ENCODE measurements around the gene KCNK4.
A peak's percentile ranks its signal among the peaks of the same experiment; 100 is the strongest.

The KCNK4 gene

DNA sequence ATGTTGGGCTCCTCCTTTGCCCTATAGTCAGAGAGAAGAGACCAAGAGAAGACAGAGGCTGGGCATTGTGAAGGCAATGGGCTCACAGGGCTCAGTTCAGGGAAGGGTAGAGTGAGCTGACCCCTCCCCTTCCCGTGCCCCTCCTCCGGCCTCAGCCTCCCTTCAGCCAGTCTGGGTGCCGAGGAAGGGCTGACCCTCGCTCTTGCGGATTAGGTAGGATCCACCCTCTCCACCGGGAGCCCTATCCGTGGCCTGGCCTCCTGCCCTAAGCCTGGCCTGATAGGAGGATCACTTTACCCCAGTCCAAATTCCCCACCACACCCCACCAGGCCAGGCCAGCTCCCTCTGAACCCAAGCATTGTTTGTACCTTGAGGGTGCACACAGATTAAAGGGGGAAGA is 42.5 kb upstream of the KCNK4 start:
- H3K36me3 ChIP-seq (ENCODE audit: control insufficient read depth, low read depth, low read length) = peaks cover 8% of the 10 kb centered on the region
- no peaks in the 10 kb centered on the region for H3K27me3 ChIP-seq (ENCODE audit: control insufficient read depth, insufficient read depth, low read length)
- H3K4me3 ChIP-seq (ENCODE audit: low read length) = peak overlapping the region; percentile 94
- H3K9ac ChIP-seq (ENCODE audit: low read length) = no peak overlapping the region
- H3K9me3 ChIP-seq (ENCODE audit: control insufficient read depth, low read depth, low read length) = no peaks in the 10 kb centered on the region
- peaks cover 36% of the 10 kb centered on the region for H3K4me1 ChIP-seq (ENCODE audit: control insufficient read depth, low read depth, low read length)
- peak overlapping the region; percentile 82 for H3K27ac ChIP-seq (ENCODE audit: low read length)

DNA sequence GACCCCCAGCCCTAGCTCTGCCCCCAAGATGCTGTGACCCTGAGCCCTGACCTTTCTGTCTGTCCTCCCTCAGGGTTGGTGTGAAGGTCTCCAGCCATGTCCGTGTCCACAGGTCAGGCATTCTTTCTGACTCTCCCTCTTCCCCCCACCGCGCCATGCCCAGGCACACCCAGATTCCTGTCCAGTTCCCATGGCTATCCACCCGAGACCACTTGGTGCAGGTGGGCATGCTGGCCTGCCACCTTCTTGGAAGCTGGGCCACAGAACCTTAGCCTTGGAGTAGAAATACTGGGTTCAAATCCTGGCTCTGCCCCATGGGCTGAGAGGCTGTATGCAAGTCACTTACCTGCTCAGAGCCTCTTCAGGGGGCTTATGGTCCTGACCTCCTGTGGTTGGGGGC is 42.1 kb upstream of the KCNK4 start:
- H3K9me3 ChIP-seq (ENCODE audit: control insufficient read depth, low read depth, low read length) = no peaks in the 10 kb centered on the region
- H3K36me3 ChIP-seq (ENCODE audit: control insufficient read depth, low read depth, low read length) = peaks cover 4% of the 10 kb centered on the region
- peak overlapping the region; percentile 82 for H3K27ac ChIP-seq (ENCODE audit: low read length)
- H3K4me1 ChIP-seq (ENCODE audit: control insufficient read depth, low read depth, low read length) = peaks cover 36% of the 10 kb centered on the region
- no peaks in the 10 kb centered on the region for H3K27me3 ChIP-seq (ENCODE audit: control insufficient read depth, insufficient read depth, low read length)
- H3K4me3 ChIP-seq (ENCODE audit: low read length) = peak overlapping the region; percentile 94
- peak overlapping the region; percentile 25 for H3K9ac ChIP-seq (ENCODE audit: low read length)

DNA sequence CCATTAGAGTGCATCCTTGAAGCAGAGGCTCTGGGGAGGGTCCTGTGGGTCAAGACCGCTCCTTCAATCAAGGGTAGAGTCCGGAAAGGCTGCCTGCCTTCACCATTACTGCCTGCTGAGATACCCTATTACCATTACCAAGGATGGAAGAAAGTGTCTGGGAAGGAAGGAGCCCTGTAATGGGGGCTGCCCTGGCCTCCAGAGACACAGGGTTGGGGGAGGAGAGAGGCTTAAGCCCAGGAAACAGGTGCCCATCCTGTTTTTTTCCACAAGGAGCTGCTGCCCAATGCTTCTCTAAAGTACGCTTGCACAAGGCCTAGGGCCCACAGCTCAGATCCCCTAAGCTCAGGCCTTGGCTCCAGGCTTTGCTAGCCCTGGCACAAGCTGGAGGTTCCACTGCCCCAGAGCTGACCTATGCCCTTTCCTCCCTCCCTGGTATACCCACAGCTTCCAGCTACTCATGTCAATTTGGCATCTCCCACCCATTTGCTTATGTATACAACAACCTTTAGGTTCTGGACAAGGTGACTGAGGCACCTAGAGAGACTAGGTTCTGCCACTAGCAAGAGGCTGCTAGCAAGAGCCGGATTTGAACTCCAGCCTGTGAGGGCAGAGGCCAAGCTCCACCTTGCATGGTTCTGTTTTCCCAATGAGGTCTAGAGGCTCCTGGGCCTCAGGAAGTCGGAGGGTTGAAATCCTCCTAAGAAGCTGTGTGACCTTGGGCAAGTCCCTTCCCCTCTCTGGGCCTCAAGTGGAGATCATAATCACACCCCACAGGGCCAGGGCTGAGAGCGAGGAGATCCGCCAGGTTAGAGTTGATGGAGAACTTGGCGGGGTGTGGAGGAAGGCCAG is 41.3 kb upstream of the KCNK4 start:
- H3K9ac ChIP-seq (ENCODE audit: low read length) = peak overlapping the region; percentile 50
- peak overlapping the region; percentile 94 for H3K4me3 ChIP-seq (ENCODE audit: low read length)
- H3K9me3 ChIP-seq (ENCODE audit: control insufficient read depth, low read depth, low read length) = no peaks in the 10 kb centered on the region
- H3K27ac ChIP-seq (ENCODE audit: low read length) = peak overlapping the region; percentile 82
- H3K36me3 ChIP-seq (ENCODE audit: control insufficient read depth, low read depth, low read length) = peaks cover 3% of the 10 kb centered on the region
- H3K27me3 ChIP-seq (ENCODE audit: control insufficient read depth, insufficient read depth, low read length) = no peaks in the 10 kb centered on the region
- peaks cover 36% of the 10 kb centered on the region for H3K4me1 ChIP-seq (ENCODE audit: control insufficient read depth, low read depth, low read length)

DNA sequence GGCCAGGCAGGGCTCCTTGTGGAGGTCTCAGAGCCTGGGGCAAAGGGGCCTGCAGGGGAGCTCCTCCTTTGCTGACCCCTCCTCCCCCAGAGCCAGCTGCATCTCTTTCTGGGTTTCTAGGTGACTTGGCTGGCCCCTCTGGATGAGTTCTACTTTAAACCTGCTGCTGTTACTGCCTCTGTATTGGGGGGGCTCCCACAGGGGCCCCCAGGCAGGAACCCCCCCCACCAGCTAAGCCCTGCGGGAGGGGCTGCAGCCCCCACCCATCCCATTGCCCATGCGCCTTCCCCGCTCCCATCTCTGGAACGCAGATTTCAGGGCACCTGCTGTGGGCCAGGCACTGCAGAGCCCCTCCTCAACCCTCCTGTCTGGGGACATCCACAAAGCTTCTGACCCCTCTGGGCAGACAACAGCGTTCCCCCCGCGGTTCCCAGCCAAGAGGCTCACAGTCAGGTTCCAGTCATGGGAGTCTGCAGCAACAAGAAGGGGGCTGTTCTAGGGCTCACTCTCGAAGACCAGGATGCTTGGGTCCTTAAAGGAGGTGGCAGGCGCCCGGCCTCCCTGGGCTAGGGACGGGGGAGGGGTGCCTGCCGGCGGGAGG is 40.6 kb upstream of the KCNK4 start:
- H3K4me3 ChIP-seq (ENCODE audit: low read length) = peak overlapping the region; percentile 94
- H3K9me3 ChIP-seq (ENCODE audit: control insufficient read depth, low read depth, low read length) = no peaks in the 10 kb centered on the region
- H3K36me3 ChIP-seq (ENCODE audit: control insufficient read depth, low read depth, low read length) = peaks cover 10% of the 10 kb centered on the region
- peak overlapping the region; percentile 50 for H3K9ac ChIP-seq (ENCODE audit: low read length)
- no peaks in the 10 kb centered on the region for H3K27me3 ChIP-seq (ENCODE audit: control insufficient read depth, insufficient read depth, low read length)
- peak overlapping the region; percentile 16 for H3K27ac ChIP-seq (ENCODE audit: low read length)
- peaks cover 36% of the 10 kb centered on the region for H3K4me1 ChIP-seq (ENCODE audit: control insufficient read depth, low read depth, low read length)

DNA sequence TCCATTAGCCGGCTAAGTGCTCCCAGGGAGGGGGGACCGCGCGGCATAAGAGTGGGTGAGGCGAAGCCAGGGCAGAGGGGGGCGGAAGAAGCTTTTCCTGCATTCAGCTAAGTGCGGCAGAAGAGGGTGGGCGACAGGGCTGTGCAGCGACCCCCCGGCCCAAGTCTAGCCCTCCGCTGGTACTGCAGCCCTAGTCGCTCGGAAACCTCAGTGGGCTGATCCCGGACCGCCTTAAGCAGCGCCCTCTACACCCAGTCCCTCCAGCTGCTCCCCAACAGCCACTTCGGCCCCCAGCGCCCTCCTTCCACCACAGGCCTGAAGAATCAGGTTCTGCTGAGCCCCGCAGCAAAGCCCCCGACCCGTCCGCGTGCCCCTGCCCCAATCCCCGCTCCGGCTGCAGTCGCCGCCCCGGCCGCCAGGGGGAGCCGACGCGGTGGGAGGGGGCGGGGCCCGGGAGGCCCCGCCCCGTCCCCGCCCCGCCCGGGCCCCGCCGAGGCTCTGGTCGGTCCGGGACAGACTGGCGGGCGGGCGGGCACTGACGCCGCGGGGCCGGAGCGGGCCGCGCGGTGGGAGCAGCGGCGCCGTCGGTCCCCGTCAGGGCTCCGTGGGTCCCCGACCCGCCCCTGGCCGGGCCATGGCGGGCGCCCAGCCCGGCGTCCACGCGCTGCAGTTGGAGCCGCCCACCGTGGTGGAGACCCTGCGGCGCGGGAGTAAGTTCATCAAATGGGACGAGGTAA is 39.9 kb upstream of the KCNK4 start, which contains the start of gene PLCB3:
TSS of gene PLCB3 (plus strand) at position 515 of the 737 bp plus-strand sequence. CDS start at position 635, 120 bp downstream.
- H3K4me3 ChIP-seq (ENCODE audit: low read length) = peak within 1 kb of the TSS; percentile 94
- peaks cover 36% of the 10 kb centered on the region for H3K4me1 ChIP-seq (ENCODE audit: control insufficient read depth, low read depth, low read length)
- peak within 1 kb of the TSS; percentile 68 for H3K9ac ChIP-seq (ENCODE audit: low read length)
- peak within 1 kb of the TSS; percentile 16 for H3K27ac ChIP-seq (ENCODE audit: low read length)
- H3K9me3 ChIP-seq (ENCODE audit: control insufficient read depth, low read depth, low read length) = no peaks in the 10 kb centered on the region
- peaks cover 17% of the 10 kb centered on the region for H3K36me3 ChIP-seq (ENCODE audit: control insufficient read depth, low read depth, low read length)
- no peaks in the 10 kb centered on the region for H3K27me3 ChIP-seq (ENCODE audit: control insufficient read depth, insufficient read depth, low read length)

DNA sequence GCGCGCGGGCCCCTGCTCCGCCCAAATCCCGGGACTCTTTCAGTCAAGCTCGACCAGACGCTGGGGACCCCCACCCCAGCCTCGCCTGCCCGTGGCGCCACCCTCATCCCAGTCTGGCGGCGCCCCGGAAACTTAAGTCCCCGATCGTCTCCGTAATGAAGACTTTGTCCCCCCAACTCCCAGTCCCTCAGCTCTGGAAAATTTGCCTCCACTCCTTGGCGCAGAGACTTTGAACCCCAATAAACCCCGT is 39.4 kb upstream of the KCNK4 start:
- peak overlapping the region; percentile 82 for H3K4me3 ChIP-seq (ENCODE audit: low read length)
- no peaks in the 10 kb centered on the region for H3K9me3 ChIP-seq (ENCODE audit: control insufficient read depth, low read depth, low read length)
- H3K36me3 ChIP-seq (ENCODE audit: control insufficient read depth, low read depth, low read length) = peaks cover 22% of the 10 kb centered on the region
- H3K9ac ChIP-seq (ENCODE audit: low read length) = peak overlapping the region; percentile 68
- no peak overlapping the region for H3K27ac ChIP-seq (ENCODE audit: low read length)
- peaks cover 36% of the 10 kb centered on the region for H3K4me1 ChIP-seq (ENCODE audit: control insufficient read depth, low read depth, low read length)
- no peaks in the 10 kb centered on the region for H3K27me3 ChIP-seq (ENCODE audit: control insufficient read depth, insufficient read depth, low read length)

DNA sequence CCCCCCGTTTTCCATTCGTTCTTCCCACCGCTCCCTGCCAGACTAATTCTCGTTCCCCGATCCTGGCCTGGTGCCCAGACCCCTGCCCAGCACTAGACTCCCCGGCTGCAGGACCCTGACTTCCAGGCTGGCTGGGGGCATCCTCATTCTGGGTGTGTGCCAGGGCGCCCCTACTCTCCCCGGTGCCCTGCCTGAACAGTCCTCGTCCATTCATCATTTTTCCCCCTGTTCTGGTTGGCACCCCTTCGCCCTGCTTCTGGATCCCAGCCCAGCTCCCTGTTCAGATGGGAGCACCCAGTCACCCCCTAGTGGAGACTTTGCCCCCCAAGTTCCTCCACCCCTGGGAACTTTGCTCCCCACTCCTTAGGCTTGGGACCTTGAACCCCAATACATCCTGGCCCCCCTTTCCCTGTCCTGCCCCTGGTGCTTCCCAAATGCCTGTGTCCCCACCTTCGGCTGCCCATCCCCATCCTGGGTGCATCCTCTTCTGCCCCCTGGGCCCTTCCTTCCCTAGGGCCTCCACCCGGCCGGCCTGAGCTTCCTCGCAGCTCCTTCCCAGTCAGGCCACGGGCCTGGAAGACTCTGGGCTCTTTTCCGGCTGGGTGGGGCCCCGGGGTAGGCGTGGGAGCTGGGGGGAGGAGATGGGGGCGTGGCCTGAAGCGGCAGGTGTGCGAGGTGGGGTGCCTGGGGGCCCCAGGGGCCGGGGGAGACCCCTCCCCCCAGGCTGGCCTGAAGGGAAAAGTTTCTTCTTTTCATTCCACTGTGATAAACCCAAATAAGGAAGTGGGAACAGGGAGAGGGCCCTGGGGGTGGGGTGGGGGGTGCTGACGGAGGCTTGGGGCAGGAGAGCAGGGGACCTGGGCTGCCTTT is 38.9 kb upstream of the KCNK4 start:
- no peak overlapping the region for H3K27ac ChIP-seq (ENCODE audit: low read length)
- peaks cover 36% of the 10 kb centered on the region for H3K4me1 ChIP-seq (ENCODE audit: control insufficient read depth, low read depth, low read length)
- no peaks in the 10 kb centered on the region for H3K27me3 ChIP-seq (ENCODE audit: control insufficient read depth, insufficient read depth, low read length)

DNA sequence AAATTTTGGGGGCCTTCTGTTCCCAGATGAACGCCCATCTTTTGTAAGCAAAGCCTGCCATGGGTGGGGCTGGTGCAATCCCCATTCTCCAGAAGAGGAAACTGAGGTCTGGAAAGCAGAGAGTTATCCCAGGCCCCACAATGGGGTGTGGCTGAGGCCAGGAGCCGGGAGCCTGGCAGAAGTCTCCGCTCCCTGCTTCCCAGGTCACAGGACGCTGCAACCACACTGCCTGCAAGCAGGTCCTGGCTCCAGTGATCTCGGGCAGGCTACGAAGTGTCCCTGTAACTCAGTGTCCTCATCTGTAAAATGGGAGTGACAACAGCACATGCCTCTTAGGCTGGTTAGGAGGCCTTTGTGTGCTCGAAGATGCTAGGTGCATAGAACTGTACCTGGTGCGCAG is 38.1 kb upstream of the KCNK4 start:
- peak overlapping the region; percentile 68 for H3K9ac ChIP-seq (ENCODE audit: low read length)

More for the DNA sequence above, 38.9 kb upstream of the KCNK4 start:
- H3K4me3 ChIP-seq (ENCODE audit: low read length) = peak overlapping the region; percentile 82
- peaks cover 22% of the 10 kb centered on the region for H3K36me3 ChIP-seq (ENCODE audit: control insufficient read depth, low read depth, low read length)
- H3K9me3 ChIP-seq (ENCODE audit: control insufficient read depth, low read depth, low read length) = no peaks in the 10 kb centered on the region
- peak overlapping the region; percentile 68 for H3K9ac ChIP-seq (ENCODE audit: low read length)

DNA sequence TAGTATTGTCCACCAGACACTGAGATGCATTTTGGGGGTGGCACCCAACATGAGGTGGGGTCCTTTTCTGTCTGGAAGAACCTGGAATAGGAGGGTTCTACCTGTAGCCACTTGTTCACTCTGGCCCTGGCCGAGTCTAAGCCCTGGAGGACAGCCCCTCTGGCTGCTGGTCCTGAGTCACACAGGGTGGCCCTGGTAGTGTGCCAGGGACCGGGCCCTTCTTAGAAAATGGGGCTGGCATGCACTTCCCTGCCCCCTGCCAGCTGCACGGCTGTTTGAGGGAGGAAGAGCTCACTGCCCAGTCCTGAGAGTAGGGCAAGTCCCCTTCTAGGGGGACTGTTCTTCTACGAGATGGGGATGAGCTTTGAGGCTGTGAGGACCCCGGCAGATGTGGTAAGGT is 37.6 kb upstream of the KCNK4 start:
- no peak overlapping the region for H3K27ac ChIP-seq (ENCODE audit: low read length)
- no peaks in the 10 kb centered on the region for H3K27me3 ChIP-seq (ENCODE audit: control insufficient read depth, insufficient read depth, low read length)
- H3K9me3 ChIP-seq (ENCODE audit: control insufficient read depth, low read depth, low read length) = no peaks in the 10 kb centered on the region
- peaks cover 26% of the 10 kb centered on the region for H3K4me1 ChIP-seq (ENCODE audit: control insufficient read depth, low read depth, low read length)
- peaks cover 28% of the 10 kb centered on the region for H3K36me3 ChIP-seq (ENCODE audit: control insufficient read depth, low read depth, low read length)
- H3K4me3 ChIP-seq (ENCODE audit: low read length) = no peak overlapping the region
- H3K9ac ChIP-seq (ENCODE audit: low read length) = no peak overlapping the region

More for the DNA sequence above, 38.1 kb upstream of the KCNK4 start:
- H3K27me3 ChIP-seq (ENCODE audit: control insufficient read depth, insufficient read depth, low read length) = no peaks in the 10 kb centered on the region
- H3K4me3 ChIP-seq (ENCODE audit: low read length) = peak overlapping the region; percentile 82
- H3K4me1 ChIP-seq (ENCODE audit: control insufficient read depth, low read depth, low read length) = peaks cover 30% of the 10 kb centered on the region
- no peaks in the 10 kb centered on the region for H3K9me3 ChIP-seq (ENCODE audit: control insufficient read depth, low read depth, low read length)
- peaks cover 25% of the 10 kb centered on the region for H3K36me3 ChIP-seq (ENCODE audit: control insufficient read depth, low read depth, low read length)
- H3K27ac ChIP-seq (ENCODE audit: low read length) = no peak overlapping the region

DNA sequence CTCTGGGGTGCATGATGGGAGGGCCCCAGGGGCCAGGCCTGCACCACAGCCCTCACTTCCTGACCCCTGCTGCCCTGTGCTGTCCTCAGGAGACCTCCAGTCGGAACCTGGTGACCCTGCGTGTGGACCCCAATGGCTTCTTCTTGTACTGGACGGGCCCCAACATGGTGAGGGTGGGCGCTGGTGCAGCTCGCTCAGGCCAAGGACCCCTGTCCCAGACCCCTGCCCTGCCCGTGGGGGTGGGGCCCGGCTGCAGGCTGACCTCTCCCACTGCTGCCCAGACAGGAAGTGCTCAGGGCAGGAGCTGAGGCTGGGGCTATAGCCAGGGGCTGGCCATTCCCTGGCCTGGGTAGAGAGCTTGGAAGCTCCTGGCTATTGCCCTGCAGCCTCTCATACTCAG is 36.8 kb upstream of the KCNK4 start:
- H3K4me3 ChIP-seq (ENCODE audit: low read length) = no peak overlapping the region
- peaks cover 32% of the 10 kb centered on the region for H3K36me3 ChIP-seq (ENCODE audit: control insufficient read depth, low read depth, low read length)
- H3K27me3 ChIP-seq (ENCODE audit: control insufficient read depth, insufficient read depth, low read length) = no peaks in the 10 kb centered on the region
- H3K4me1 ChIP-seq (ENCODE audit: control insufficient read depth, low read depth, low read length) = peaks cover 17% of the 10 kb centered on the region
- no peak overlapping the region for H3K27ac ChIP-seq (ENCODE audit: low read length)
- no peak overlapping the region for H3K9ac ChIP-seq (ENCODE audit: low read length)
- H3K9me3 ChIP-seq (ENCODE audit: control insufficient read depth, low read depth, low read length) = no peaks in the 10 kb centered on the region
